Endothelial cell of umbilical vein (primary cell): ENCODE measurements around the gene NUP62. TPM values are rescaled to one million over a fixed set of nuclear protein-coding genes. Genes with fewer than 3 reads are reported as not detected.

Source experiments
- BruUV-seq: library from RNA; stranded (reverse); fragments of 400-500 nt; replicated peaks from 2 replicates; lab custom pipeline; 2021; lab: Mats Ljungman, UMichigan
- CTCF ChIA-PET: fragments of 300-600, 350-600 bp; sonication (Branson Sonifier 250); formaldehyde crosslinking; loops from one replicate; lab custom pipeline; 2021; ENCODE audit warnings: antibody characterized with exemption, inconsistent platforms; lab: Charles Lee
- POLR2A ChIA-PET: fragments of 300-600, 350-600 bp; sonication (Branson Sonifier 250); formaldehyde crosslinking; loops from one replicate; lab custom pipeline; 2021; ENCODE audit warnings: antibody characterized with exemption, inconsistent platforms; lab: Charles Lee
- DNase-seq: peaks from one replicate; pipeline ENCODE4 v3.0.0-alpha.2; 2011; ENCODE audit warnings: low read depth, low spot score
- FAIRE-seq: peaks from 2 replicates; lab custom pipeline; 2011; peaks lifted over from hg19 to GRCh38; lab: Jason Lieb, UNC
- H2AFZ ChIP-seq: 2 replicates; pipeline ENCODE4 v1.6.0; 2012; ENCODE audit warnings: low read depth, low read length, control low read depth, inconsistent platforms
- H3K27ac ChIP-seq: 2 replicates; pipeline ENCODE4 v1.5.1; 2011; ENCODE audit warnings: low read depth, mild to moderate bottlenecking, control low read depth, low read length, moderate library complexity; ENCODE audit not compliant: insufficient read depth
- H3K27me3 ChIP-seq, 2 experiments: 2 replicates each; pipeline versions ENCODE4 v1.6.0 to v1.6.1; 2011; ENCODE audit warnings: low read length in 2 of 2, mixed read lengths in 1 of 2; ENCODE audit not compliant: control insufficient read depth in 2 of 2, insufficient read depth in 2 of 2
- H3K36me3 ChIP-seq, 2 experiments: 2 replicates in 1 of 2; 3 replicates in 1 of 2; pipeline ENCODE4 v1.5.1; 2011; ENCODE audit warnings: low read length in 2 of 2, mild to moderate bottlenecking in 1 of 2, moderate library complexity in 1 of 2; ENCODE audit not compliant: control insufficient read depth in 2 of 2, insufficient read depth in 2 of 2; ENCODE audit errors: extremely low read depth in 1 of 2
- H3K4me1 ChIP-seq: 3 replicates; pipeline ENCODE4 v1.5.1; 2011; ENCODE audit warnings: mild to moderate bottlenecking, low read length; ENCODE audit not compliant: control insufficient read depth, insufficient read depth; ENCODE audit errors: extremely low read depth
- H3K4me2 ChIP-seq: 2 replicates; pipeline ENCODE4 v1.6.1; 2011; ENCODE audit warnings: low read length, control low read depth, mixed read lengths; ENCODE audit not compliant: insufficient read depth
- H3K4me3 ChIP-seq, 3 experiments: fragments of 200-600 bp in 1 of 3; sonication (generic), shearing (Covaris generic) in 1 of 3; replicated peaks in 1 of 3; 2 replicates each; pipeline ENCODE4 v1.5.1; 2011 to 2016; ENCODE audit warnings: control low read depth in 3 of 3, low read length in 3 of 3, mild to moderate bottlenecking in 2 of 3, inconsistent platforms in 1 of 3, low read depth in 1 of 3, moderate library complexity in 1 of 3; ENCODE audit not compliant: insufficient read depth in 1 of 3
- H3K79me2 ChIP-seq: 2 replicates; pipeline ENCODE4 v1.6.0; 2012; ENCODE audit warnings: low read length, inconsistent platforms; ENCODE audit not compliant: control insufficient read depth, insufficient read depth
- H3K9ac ChIP-seq: replicated peaks from 2 replicates; pipeline ENCODE3; 2011; ENCODE audit warnings: low read length, control low read depth; ENCODE audit not compliant: insufficient read depth; ENCODE audit errors: extremely low read depth
- H3K9me1 ChIP-seq: replicated peaks from 3 replicates; pipeline ENCODE4 v1.6.0; 2011; ENCODE audit warnings: mild to moderate bottlenecking, low read length; ENCODE audit not compliant: control insufficient read depth, insufficient read depth; ENCODE audit errors: extremely low read depth
- H3K9me3 ChIP-seq: replicated peaks from 2 replicates; pipeline ENCODE4 v1.5.1; 2012; ENCODE audit warnings: low read length, inconsistent platforms; ENCODE audit not compliant: control insufficient read depth, insufficient read depth
- H4K20me1 ChIP-seq: replicated peaks from 2 replicates; pipeline ENCODE3; 2011; ENCODE audit warnings: mild to moderate bottlenecking, low read length; ENCODE audit not compliant: control insufficient read depth, insufficient read depth; ENCODE audit errors: extremely low read depth
- EZH2 ChIP-seq: IDR thresholded peaks from 2 replicates; pipeline ENCODE4 v1.6.1; 2012; ENCODE audit warnings: borderline replicate concordance, low read depth, mild to moderate bottlenecking, moderate library complexity, low read length, inconsistent platforms; ENCODE audit not compliant: severe bottlenecking
- FOS ChIP-seq: IDR thresholded peaks from 2 replicates; pipeline ENCODE4 v1.6.1; 2011; ENCODE audit warnings: mild to moderate bottlenecking, low read length, moderate library complexity, borderline replicate concordance; ENCODE audit not compliant: insufficient read depth
- GATA2 ChIP-seq: IDR thresholded peaks from 2 replicates; pipeline ENCODE4 v1.7.0; 2011; ENCODE audit warnings: low read depth, mild to moderate bottlenecking, moderate library complexity, mixed read lengths, low read length; ENCODE audit not compliant: insufficient read length, insufficient read depth
- JUN ChIP-seq: IDR thresholded peaks from 2 replicates; pipeline ENCODE4 v1.6.1; 2011; ENCODE audit warnings: borderline replicate concordance, low read depth; ENCODE audit not compliant: insufficient read length, insufficient read depth
- MYC ChIP-seq: IDR thresholded peaks from one replicate; pipeline ENCODE4 v1.6.1; 2011; ENCODE audit warnings: mild to moderate bottlenecking, low read depth, low read length
- POLR2A ChIP-seq: IDR thresholded peaks from 2 replicates; pipeline ENCODE4 v1.6.1; 2012; ENCODE audit warnings: low read depth, mild to moderate bottlenecking, control low read depth, low read length
- POLR2AphosphoS5 ChIP-seq: IDR thresholded peaks from 2 replicates; pipeline ENCODE4 v1.6.1; 2012; ENCODE audit warnings: low read depth, mild to moderate bottlenecking, control low read depth, low read length, moderate library complexity; ENCODE audit not compliant: insufficient read depth
- dilution Hi-C: fragments of 300-500 bp; cut with MboI; formaldehyde crosslinking; loops from one replicate; pipeline ENCODE4 v1.15.0; 2019; ENCODE audit warnings: low sequenced_read_pairs; ENCODE audit not compliant: extremely low pct_ligation_motif_present
- intact Hi-C: fragments of 100-400 bp; cut with micrococcal nuclease; formaldehyde crosslinking; loops from one replicate; pipeline ENCODE4 v1.10.0; 2022
- polyA plus RNA-seq, 4 experiments: library from polyadenylated mRNA; depleted of rRNA in 3 of 4; stranded (reverse) in 3 of 4; unstranded in 1 of 4; fragments of >200 nt; gene quantifications; 2 replicates each; pipeline versions ENCODE4 v1.2.1 to v1.2.3, GENCODE V29; 2011 to 2012; ENCODE audit warnings: missing spikeins in 1 of 4
- total RNA-seq: library from RNA; stranded (reverse); gene quantifications from 2 replicates; pipeline ENCODE4 v1.2.3, GENCODE V29; 2021
- TF ChIP-seq, protein P1 (sequence below): IDR thresholded peaks from 2 replicates; pipeline ENCODE4 v1.6.1; 2011; ENCODE audit not compliant: insufficient read depth, insufficient read length
- TF ChIP-seq, protein P2 (sequence below), 2 donors: IDR thresholded peaks; 1 replicate in 1 of 2; 2 replicates in 1 of 2; pipeline ENCODE4 v1.5.1; 2011; ENCODE audit warnings: low read length in 2 of 2, mild to moderate bottlenecking in 2 of 2, moderate library complexity in 2 of 2, control low read depth in 1 of 2, inconsistent platforms in 1 of 2, low read depth in 1 of 2; ENCODE audit not compliant: insufficient read depth in 1 of 2; ENCODE audit errors: extremely low read depth in 1 of 2

Gene NUP62
- total and polyA plus RNA-seq, 2 donors (not counting 3 experiments of a cell fraction or from before 2014, with no cell fraction given), result 32.0 to 93.7 TPM

DNA sequence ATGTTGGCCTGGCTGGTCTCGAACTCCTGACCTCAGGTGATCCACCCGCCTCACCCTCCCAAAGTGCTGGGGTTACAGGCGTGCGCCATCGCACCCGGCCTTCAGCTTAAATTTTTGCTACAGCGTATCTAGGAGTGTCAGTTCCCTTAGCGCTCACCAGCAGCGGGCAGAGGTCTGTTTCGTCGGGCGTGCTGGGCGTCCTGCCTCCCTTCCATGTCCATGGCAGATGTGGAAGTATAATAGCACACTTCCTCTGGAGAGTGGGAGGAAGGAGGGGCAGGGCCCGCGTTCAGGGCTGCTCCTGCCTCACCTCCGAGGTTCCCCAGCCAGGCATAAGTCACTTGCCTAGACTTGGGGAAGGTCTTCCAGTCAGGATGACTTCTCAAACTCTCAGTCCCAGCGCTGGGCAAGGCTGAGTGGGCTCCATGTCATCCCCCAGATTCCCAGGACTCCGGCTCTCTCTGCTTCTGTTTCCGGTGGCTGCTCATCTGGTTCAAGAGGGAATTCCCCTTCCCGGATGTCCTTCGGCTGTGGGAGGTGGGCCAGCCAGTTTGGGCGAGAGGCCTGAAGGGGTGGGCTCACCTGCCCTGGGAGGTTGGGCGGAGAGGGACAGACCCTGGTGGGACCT, 42.2 kb downstream of the NUP62 start:
- Histone ChIP-seq H2AFZ (no peak overlapping the region), H3K9ac (no peak overlapping the region), H3K79me2 (no peaks in the 10 kb centered on the region), H3K27ac (no peak overlapping the region), H3K9me3 (no peaks in the 10 kb centered on the region), H3K27me3 (no peaks in the 10 kb centered on the region), H3K4me1 (peaks cover 3% of the 10 kb centered on the region), H4K20me1 (no peaks in the 10 kb centered on the region), H3K36me3 (peaks cover 16 to 25% of the 10 kb centered on the region in 2 experiments), H3K4me2 (no peak overlapping the region), H3K4me3 (no peak overlapping the region), H3K9me1 (no peaks in the 10 kb centered on the region)
- dilution Hi-C loops (no loop called here), intact Hi-C loops (no loop called here)
- CTCF ChIA-PET, result no interaction called here
- no TSS peak for BruUV-seq
- DNase-seq (no peak), FAIRE-seq (no peak)
- TF ChIP-seq, protein P1, sequence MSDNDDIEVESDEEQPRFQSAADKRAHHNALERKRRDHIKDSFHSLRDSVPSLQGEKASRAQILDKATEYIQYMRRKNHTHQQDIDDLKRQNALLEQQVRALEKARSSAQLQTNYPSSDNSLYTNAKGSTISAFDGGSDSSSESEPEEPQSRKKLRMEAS, result no peak
- no peak for TF ChIP-seq FOS
- TF ChIP-seq GATA2, result no peak
- TF ChIP-seq POLR2A, result no peak
- TF ChIP-seq JUN, result no peak
- no peak for TF ChIP-seq EZH2
- TF ChIP-seq POLR2AphosphoS5, result no peak
- no peak for TF ChIP-seq MYC
- TF ChIP-seq, protein P2, sequence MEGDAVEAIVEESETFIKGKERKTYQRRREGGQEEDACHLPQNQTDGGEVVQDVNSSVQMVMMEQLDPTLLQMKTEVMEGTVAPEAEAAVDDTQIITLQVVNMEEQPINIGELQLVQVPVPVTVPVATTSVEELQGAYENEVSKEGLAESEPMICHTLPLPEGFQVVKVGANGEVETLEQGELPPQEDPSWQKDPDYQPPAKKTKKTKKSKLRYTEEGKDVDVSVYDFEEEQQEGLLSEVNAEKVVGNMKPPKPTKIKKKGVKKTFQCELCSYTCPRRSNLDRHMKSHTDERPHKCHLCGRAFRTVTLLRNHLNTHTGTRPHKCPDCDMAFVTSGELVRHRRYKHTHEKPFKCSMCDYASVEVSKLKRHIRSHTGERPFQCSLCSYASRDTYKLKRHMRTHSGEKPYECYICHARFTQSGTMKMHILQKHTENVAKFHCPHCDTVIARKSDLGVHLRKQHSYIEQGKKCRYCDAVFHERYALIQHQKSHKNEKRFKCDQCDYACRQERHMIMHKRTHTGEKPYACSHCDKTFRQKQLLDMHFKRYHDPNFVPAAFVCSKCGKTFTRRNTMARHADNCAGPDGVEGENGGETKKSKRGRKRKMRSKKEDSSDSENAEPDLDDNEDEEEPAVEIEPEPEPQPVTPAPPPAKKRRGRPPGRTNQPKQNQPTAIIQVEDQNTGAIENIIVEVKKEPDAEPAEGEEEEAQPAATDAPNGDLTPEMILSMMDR (IDR thresholded peaks at IDR 0.05; ENCODE audit: extremely low read depth in 1 of 2, insufficient read depth in 1 of 2, low read depth in 1 of 2, low read length in 2 of 2), result no peak
- POLR2A ChIA-PET, result no interaction called here
